Epithelial cell of proximal tubule (primary cell): Measurements from ENCODE around the gene FITM1. TPM values are rescaled to one million over a fixed set of nuclear protein-coding genes. Genes with fewer than 3 reads are reported as not detected.
"Not testable (repeated sequence)": the region's sequence is repeated elsewhere in the genome, so short reads cannot be mapped to it uniquely, and the experiment has no call there.

Experiments used
- DNase-seq: peaks from one replicate; pipeline ENCODE4 v3.0.0-alpha.2; 2011; ENCODE audit warnings: low read depth
- H3K4me3 ChIP-seq: 2 replicates; pipeline ENCODE4 v1.5.1; 2011; ENCODE audit warnings: low read depth, mild to moderate bottlenecking, low read length
- CTCF ChIP-seq: conservative IDR thresholded peaks from 2 replicates; pipeline ENCODE4 v1.5.1; 2012; ENCODE audit warnings: low read depth, mild to moderate bottlenecking, low read length
- total RNA-seq: library from RNA; depleted of rRNA; stranded (reverse); fragments of >200 nt; gene quantifications from 2 replicates; pipeline ENCODE4 v1.2.3, GENCODE V29; 2015

FITM1 gene
- total RNA-seq, 1 donor from 2014 or later: not detected

GRCh38 chr14:24098229-24098926 is 32.1 kb upstream of the FITM1 start:
- TF ChIP-seq CTCF: no peak
- no peak overlapping the region for H3K4me3 ChIP-seq
- no peak for DNase-seq

- TF ChIP-seq CTCF: no peak
- H3K4me3 ChIP-seq: no peak overlapping the region
- DNase-seq: no peak
Observed at GRCh38 chr14:24098927-24099813, 31.3 kb upstream of the FITM1 start.

GRCh38 chr14:24100197-24100981 is 30.1 kb upstream of the FITM1 start:
- no peak for DNase-seq
- no peak overlapping the region for H3K4me3 ChIP-seq
- no peak for TF ChIP-seq CTCF

GRCh38 chr14:24100982-24101494 is 29.4 kb upstream of the FITM1 start:
- no peak for DNase-seq
- no peak overlapping the region for H3K4me3 ChIP-seq
- TF ChIP-seq CTCF: no peak

GRCh38 chr14:24102357-24103048 is 28.0 kb upstream of the FITM1 start:
- no peak overlapping the region for H3K4me3 ChIP-seq
- DNase-seq: no peak
- no peak for TF ChIP-seq CTCF

GRCh38 chr14:24103451-24103850 is 27.0 kb upstream of the FITM1 start:
- H3K4me3 ChIP-seq: no peak overlapping the region
- DNase-seq: no peak
- TF ChIP-seq CTCF: no peak

GRCh38 chr14:24105609-24106239 is 24.7 kb upstream of the FITM1 start:
- not testable (repeated sequence) for DNase-seq, H3K4me3 ChIP-seq
